ENCODE results near the gene PIM1. TPM values are rescaled to one million over a fixed set of nuclear protein-coding genes. Genes with fewer than 3 reads are reported as not detected.
A peak's percentile ranks its signal among the peaks of the same experiment; 100 is the strongest.

PIM1 gene
- total RNA-seq, 2 donors from 2014 or later, result 4.8 to 35.3 TPM

DNA sequence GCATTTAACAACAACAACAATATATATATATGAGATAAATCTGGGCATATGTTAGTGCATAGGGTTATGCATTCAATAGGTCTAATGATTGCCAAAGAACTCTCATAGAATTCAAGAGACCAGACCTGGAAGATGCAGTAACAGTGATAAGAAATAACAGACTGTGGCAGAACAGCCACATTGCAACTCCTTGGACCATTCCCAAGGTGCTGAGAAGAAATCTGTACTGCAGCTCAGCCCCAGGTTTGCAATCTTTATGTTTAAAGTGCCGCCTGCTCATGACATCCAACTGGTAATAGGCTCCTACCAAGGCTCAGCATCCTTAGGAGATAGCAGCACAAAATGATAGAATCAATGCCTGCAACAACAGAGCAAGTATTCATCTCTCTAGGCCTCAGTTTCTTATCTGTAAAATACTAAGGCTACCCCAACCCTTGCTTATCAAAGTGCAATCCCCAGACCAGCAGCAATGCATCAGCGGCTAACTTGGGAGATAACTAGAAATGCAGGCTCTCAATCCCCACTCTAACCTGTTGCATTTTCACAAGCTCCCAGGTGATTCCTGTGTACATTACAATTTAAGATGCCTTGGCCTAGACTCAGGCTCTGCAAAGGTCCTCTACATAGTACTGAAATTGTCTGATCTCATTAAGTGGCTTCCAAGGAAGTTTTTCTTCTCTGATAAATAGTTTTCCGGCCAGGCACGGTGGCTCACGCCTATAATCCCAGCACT, 30.6 kb upstream of the PIM1 start:
- intact Hi-C loops (cut with DNase I), result no loop called here

GRCh38 chr6:37140145-37140544, 29.8 kb upstream of the PIM1 start:
- Histone ChIP-seq H3K9me3 (no peaks in the 10 kb centered on the region), H3K27me3 (replicated peaks; ENCODE audit: insufficient read depth) (no peaks in the 10 kb centered on the region), H3K4me3 (no peak overlapping the region), H3K27ac (no peak overlapping the region), H3K36me3 (no peaks in the 10 kb centered on the region), H3K4me1 (replicated peaks) (no peaks in the 10 kb centered on the region)
- intact Hi-C loops (cut with DNase I), result no loop called here
- no peak for DNase-seq (ENCODE audit: low spot score)
- TF ChIP-seq POLR2AphosphoS5 (IDR thresholded peaks at IDR 0.05) (no peak), CTCF (IDR thresholded peaks at IDR 0.05) (no peak), POLR2A (IDR thresholded peaks at IDR 0.05) (no peak)
- 76% methylated on average over 3 of the region's 3 CpGs for WGBS

More for the DNA sequence above, 30.6 kb upstream of the PIM1 start:
- Histone ChIP-seq H3K4me3 (no peak overlapping the region), H3K27me3 (replicated peaks; ENCODE audit: insufficient read depth) (no peaks in the 10 kb centered on the region), H3K27ac (no peak overlapping the region), H3K4me1 (replicated peaks) (no peaks in the 10 kb centered on the region), H3K9me3 (no peaks in the 10 kb centered on the region), H3K36me3 (no peaks in the 10 kb centered on the region)
- no peak for TF ChIP-seq POLR2AphosphoS5 (IDR thresholded peaks at IDR 0.05)
- TF ChIP-seq CTCF (IDR thresholded peaks at IDR 0.05), result no peak
- no peak for TF ChIP-seq POLR2A (IDR thresholded peaks at IDR 0.05)
- no peak for DNase-seq (ENCODE audit: low spot score)
- 93% methylated on average over 5 of the region's 5 CpGs for WGBS

DNA sequence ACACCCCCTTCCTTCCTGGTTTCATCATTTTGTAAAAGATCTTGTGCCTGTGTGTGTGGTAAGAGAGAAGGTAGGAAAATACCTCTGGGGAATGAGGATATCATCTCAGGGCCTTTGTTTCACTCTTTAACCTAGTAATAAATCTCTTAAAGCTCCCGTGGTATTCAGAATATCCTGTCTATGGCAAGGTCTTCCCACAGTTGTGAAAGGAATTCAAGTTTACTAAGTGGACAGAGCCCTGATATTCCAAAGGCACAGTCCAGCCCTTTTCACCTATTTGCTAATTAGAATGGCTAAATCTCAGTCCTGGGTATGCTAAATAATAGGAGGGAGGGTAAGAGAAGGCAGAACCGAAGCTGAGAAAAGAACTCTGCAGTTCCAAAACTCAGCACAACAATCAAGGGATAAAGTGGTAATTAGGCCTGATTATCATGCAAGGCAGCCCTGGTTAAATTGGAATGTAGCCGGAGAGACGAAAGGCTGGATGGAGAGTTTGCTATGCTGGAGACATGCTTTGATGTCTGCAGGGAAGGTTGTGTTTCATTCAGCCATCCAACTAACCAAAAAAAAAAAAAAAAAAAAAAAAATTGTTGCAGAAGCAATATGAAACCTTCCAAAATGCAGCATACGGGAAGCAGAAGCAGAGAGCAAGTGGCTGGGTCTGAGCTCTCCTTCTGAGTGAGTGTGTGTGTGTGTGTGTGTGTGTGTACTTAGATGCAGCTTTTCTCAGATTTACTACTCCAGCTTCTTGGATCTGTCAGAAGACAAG, 28.5 kb upstream of the PIM1 start:
- Histone ChIP-seq H3K4me3 (no peak overlapping the region), H3K27ac (peak overlapping the region; percentile 40 to 45), H3K27me3 (replicated peaks; ENCODE audit: insufficient read depth) (no peaks in the 10 kb centered on the region), H3K36me3 (no peaks in the 10 kb centered on the region), H3K4me1 (replicated peaks) (no peaks in the 10 kb centered on the region), H3K9me3 (no peaks in the 10 kb centered on the region)
- WGBS, result 39% methylated on average over 5 of the region's 5 CpGs
- intact Hi-C loops (cut with DNase I), result no loop called here
- no peak for DNase-seq (ENCODE audit: low spot score)
- TF ChIP-seq POLR2AphosphoS5 (IDR thresholded peaks at IDR 0.05) (no peak), CTCF (IDR thresholded peaks at IDR 0.05) (no peak), POLR2A (IDR thresholded peaks at IDR 0.05) (no peak)

DNA sequence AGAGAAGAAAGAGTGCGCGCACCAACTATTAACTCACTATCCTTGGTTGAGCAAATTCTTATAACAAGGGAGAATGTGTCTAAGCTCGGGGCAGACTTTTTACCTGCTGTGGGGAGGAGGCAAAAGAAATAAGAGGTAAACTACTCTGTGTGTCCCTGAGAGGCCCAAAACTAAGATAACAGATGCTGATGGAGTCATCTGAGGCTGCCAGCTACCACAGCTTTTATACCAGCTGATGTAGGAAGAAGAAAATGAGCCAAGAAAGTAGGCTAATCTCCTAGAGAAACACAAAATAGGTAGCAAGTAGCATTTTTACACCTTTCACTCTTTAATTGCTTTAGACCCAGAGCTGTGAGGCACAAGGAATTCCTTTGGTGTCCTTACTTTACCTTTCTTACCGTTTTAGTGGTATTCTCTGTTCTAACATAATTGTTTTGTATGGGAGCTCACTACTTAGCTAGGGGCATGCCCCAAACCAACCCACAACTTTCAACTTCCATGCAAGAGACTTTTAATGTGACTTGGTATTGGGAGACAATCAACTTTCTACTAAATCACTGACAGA, 27.8 kb upstream of the PIM1 start:
- TF ChIP-seq POLR2A (IDR thresholded peaks at IDR 0.05), result no peak
- TF ChIP-seq POLR2AphosphoS5 (IDR thresholded peaks at IDR 0.05), result no peak
- TF ChIP-seq CTCF (IDR thresholded peaks at IDR 0.05), result no peak
- no peak for DNase-seq (ENCODE audit: low spot score)
- H3K27ac ChIP-seq, result peak overlapping the region; percentile 40 to 45
- H3K27me3 ChIP-seq (replicated peaks; ENCODE audit: insufficient read depth), result no peaks in the 10 kb centered on the region
- H3K36me3 ChIP-seq, result no peaks in the 10 kb centered on the region
- no peaks in the 10 kb centered on the region for H3K4me1 ChIP-seq (replicated peaks)
- intact Hi-C loops (cut with DNase I), result no loop called here
- WGBS, result 43% methylated on average over 4 of the region's 4 CpGs
- no peaks in the 10 kb centered on the region for H3K9me3 ChIP-seq
- H3K4me3 ChIP-seq, result no peak overlapping the region

Measured in prostate gland (tissue), 2 donors.